Mammary epithelial cell (primary cell): Measurements from ENCODE around the gene RRP1.

ENCODE experiments used
- CTCF ChIP-seq, 2 donors: IDR thresholded peaks in 1 of 2; conservative IDR thresholded peaks in 1 of 2; 2 replicates each; pipeline ENCODE4 v1.5.1; 2011 to 2012; ENCODE audit warnings: inconsistent platforms in 2 of 2, low read length in 2 of 2, mild to moderate bottlenecking in 2 of 2, control low read depth in 1 of 2, low read depth in 1 of 2; ENCODE audit not compliant: insufficient read depth in 1 of 2; ENCODE audit errors: extremely low read depth in 1 of 2
- EZH2 ChIP-seq: IDR thresholded peaks from 2 replicates; pipeline ENCODE4 v1.6.1; 2012; ENCODE audit warnings: low read length, inconsistent platforms, borderline replicate concordance

- TF ChIP-seq CTCF (conservative IDR thresholded peaks at IDR 0.05 in 1 of 2, IDR thresholded peaks at IDR 0.05 in 1 of 2; ENCODE audit: extremely low read depth in 1 of 2, insufficient read depth in 1 of 2, low read depth in 1 of 2, low read length in 2 of 2) (no peak), EZH2 (no peak)
Measured at GRCh38 chr21:43799301-43799840, 10.0 kb downstream of the RRP1 start.
